Embryonic facial prominence (tissue), 1 donor: ENCODE measurements around the gene NLRP6.
"Not testable (repeated sequence)": the region's sequence is repeated elsewhere in the genome, so short reads cannot be mapped to it uniquely, and the experiment has no call there.

Experiments used
- DNase-seq: peaks from one replicate; pipeline ENCODE4 v3.0.0-alpha.2; 2016; ENCODE audit errors: extremely low spot score

Gene NLRP6

DNA sequence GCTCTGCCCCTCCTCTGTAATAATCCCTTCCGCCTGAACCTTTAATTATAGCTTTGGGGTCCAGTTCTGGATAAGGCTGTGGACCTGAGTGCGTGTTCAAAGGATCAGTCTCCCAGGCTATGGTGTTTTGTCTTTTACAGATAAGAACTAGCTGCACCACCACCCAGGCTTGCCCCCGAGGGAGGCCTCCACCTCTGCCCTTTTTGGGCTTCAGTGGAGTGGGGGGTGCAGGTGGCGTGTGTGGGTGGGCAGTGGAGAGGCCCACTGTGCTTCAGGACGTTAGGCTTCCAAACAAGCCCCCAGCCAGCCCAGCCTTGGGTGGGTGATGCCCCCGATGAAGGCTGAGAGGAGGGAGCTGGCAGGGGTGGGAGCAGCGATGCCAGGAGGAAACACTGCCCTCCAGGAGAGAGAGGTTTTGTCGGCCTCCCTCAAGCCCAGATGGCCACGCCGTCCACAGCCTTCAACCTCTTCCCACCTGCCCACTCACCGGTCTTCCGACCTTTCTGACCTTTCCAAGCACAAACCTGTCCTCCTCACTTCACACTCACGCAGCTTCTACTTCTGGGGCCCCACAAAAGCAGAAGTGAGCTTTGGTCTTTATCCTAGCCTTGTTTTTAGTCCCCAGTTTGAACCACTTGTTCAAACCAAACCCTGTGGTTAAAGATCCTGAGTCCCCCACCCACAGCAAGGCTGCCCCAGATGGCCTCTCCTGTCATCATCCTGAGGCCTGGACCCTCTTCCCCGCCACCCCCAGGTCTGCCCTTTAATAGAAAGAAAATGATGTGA lies 21.1 kb upstream of the NLRP6 start:
- no peak for DNase-seq

DNA sequence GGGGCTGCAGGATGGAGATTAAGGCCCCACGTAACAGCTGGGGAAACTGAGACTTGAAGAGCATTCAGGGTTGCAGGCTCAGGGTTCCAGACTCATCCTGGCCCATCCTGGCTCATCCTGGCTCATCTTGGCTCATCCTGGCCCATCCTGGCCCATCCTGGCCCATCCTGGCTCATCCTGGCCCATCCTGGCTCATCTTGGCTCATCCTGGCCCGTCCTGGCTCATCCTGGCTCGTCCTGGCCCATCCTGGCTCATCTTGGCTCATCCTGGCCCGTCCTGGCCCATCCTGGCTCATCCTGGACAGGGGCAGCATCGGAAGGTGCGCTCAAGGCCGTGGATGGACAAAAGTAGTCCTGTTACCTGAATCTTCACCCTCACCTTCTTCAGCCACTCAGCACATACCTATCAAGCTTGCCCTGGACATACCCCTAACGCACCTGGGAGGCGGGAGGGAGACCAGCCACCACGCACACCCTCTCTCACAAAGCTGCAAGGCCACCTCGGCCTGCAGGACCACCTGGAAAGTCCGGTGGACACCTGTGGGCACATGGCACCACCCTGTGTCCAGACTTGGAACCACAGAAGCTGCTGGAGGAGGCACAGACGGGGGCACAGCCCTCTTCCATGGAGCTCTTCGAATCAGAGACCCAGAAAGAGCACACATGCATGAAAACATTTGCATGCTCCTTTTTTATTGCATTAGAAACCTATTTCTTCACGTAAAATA lies 20.3 kb upstream of the NLRP6 start:
- DNase-seq, result no peak

- DNase-seq, result no peak
These were observed 18.8 kb upstream of the NLRP6 start for GRCh38 chr11:259413-259812.

DNA sequence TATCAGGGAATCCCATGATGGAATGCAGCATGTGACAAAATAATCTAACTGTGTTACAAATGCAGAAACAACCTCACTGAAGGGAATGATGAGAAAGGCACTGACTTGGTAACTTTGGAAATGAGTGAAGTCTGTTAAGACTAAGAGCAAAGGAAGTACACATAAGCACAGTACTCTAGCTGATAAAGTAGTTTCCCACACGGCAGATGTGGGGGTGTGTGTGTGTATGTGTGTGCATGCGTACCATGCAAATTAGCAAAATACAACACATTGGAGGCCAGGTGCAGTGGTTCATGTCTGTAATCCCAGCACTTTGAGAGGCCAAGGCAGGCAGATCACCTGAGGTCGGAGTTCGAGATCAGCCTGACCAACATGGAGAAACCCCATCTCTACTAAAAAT lies 16.6 kb upstream of the NLRP6 start:
- no peak for DNase-seq

DNA sequence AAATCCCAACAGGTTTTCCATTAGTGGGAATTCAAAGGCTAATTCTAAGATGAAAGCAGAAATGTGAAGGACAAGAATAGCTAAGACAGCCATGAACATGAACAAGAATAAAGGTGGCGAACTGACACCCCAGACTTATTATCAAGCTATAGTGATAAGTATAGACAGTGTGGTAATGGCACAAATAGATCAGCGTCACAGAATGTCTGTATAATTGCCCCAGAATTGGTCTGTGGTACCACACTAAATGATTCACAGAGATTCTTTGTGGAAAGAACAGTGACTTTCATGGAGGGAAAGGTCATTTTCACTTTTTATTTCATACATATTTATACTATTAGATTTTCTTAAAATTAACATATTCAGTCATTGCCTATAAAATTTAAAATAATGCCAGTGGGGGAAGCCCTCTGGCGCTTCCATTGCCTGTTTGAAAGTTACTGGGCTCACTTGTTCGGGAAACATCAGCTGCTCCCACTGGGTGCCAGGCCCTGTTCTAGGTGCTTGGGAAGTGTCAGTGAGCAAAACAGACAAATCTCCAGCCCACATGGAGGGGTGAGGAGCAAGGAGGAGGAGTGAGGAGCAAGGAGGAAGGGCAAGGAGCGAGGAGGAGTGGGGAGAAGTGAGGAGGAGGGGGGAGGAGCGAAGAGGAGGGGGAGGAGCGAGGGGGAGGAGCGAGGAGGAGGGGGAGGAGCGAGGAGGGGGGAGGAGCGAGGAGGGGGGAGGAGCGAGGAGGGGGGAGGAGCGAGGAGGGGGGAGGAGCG lies 11.3 kb upstream of the NLRP6 start:
- DNase-seq, result no peak

- no peak for DNase-seq
These were observed 10.7 kb upstream of the NLRP6 start for GRCh38 chr11:267491-267994.

DNA sequence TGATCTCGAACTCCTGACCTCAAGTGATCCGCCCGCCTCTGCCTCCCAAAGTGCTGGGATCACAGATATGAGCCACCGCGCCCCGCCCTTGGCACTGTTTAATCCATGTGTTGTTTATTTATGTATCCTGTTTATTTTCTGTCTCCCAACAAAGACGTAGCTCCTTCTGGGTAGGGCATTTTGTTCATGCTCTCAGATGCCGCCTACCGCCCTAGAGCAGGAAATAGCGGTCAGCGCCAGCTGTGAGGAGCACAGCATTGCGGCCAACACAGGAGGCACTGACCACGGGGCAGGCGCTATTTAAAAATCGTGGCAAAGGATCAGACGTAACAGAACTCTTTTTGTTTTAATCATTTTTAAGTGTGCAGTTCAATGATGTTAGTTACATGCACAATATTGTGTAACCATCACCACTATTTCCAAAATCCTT lies 9.5 kb upstream of the NLRP6 start:
- not testable (repeated sequence) for DNase-seq

DNA sequence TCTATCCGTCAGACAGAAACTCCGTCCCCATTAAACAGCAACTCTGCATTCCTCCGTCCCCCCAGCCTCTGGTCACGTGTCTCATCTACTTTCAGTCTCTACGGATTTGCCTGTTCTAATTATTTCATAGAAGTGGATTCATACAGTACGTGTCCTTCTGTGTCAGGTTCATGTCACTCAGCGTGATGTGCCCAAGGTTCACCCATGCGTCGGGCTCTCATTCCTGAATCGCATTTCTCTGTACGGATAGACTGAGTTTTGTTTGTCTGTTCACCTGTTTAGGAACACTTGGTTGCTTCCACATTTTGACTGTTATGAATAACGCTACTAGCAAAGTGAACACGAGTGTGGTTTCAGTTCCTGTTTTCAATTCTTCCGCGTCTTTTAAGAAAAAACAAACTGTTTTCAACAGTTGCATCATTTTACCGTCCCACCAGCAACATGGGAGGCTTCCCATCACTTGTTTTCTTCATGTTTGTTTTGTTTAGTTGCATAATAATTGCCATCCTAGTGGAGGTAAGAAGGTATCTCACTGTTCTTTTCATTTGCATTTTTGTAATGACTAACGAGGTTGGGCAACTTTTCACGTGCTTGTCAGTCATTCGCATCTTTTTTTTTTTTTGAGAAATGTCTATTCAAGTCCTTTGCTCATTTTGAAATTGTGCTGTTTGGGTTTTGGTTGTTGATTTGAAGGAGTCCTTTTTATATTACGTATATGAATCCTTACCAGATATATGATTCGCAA lies 8.9 kb upstream of the NLRP6 start:
- no peak for DNase-seq

DNA sequence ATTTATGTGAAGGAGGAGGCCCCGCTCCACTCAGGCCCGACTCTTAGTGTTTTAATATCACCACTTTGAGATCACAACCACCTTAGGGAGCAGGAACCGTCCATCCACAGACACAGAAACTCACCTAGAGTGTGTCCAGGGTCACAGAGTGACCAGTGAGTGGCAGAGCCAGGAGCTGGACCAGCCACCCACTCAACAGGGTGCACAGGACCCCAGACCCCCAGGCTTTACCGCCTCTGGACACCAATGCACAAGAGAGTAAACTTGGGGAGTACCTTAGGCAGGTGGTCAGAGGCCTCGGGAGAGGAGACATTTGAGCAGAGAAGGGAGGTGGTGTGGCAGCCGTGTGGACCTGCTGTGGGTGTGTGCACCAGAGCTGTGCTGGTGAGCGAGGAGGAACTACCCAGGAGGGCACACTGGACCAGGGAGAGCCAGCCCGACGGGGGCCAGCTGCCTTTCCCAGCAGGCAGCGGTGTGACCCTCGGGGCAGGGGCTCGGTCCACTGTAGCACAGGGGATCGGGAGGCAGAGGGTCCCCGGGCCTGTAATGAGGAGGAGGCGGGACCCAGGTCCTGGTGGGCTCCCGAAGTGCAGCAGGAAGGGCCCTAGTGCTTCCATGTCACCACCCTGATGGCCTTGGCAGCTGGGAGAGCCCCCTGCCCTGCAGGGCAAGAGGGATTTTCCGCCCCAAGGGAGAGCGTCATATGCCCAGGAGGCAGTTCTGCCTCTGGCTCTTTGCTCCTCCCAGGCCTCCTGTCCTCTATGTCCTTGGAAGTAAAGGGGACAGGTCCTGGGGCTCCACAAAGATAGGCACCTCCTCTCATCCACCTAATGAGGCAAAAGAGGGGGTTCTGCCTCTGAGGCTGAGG lies 7.5 kb upstream of the NLRP6 start:
- no peak for DNase-seq

DNA sequence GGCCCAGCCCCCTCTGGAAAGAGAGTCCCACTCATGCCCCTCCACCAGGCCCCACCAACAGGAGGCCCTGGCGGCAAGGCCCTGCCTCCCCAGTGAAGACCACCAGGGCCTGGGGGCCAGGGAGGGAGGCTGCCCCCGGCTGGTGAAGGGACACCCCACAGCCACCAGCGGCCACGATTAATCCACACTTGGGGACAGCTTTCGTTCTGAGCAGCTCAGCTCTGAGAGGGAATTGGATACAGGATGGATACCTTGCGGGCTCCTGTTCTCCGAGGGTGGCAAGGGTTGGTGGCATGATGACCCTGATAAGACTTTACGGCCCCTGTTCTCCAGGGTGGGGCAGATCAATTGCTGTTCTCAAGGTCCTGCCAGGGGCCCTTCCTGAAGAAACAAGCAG lies 6.9 kb upstream of the NLRP6 start:
- DNase-seq, result no peak

DNA sequence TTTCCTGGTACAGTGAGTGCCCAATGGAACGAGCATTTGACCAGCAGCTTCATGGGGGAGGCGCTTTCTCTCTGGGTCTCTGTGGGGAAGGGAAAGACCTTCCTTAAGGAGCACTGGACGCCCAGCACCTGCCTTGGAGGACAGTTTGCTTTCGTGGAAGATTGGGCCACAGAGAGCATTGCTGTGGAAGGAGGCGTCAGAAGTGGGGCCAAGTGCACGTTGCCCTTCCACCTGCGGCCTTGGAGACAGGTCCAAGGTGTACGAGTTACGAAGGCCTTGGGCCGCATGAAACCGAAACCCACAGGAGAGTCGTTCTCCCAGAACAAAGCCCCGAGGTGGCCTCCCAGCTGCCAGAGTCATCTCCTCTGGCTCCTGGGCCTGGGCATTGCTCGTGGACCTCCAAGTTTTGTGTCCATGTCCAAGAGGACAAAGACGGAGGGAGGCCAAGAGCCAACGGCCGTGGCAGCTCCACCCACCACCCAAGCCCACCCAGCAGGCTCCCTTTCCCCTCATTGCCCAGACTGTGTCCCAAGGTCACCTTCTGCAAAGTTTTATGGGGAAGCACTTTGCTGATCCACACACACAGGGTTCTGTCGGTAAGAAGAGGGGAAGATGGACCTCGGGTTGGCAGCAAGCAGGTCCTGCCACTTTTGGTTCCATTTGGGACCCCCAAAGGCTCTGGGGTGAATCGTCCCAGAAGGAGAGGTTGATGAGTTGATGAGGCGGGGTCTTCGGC lies 5.8 kb upstream of the NLRP6 start:
- no peak for DNase-seq

- DNase-seq, result no peak
These were observed 5.3 kb upstream of the NLRP6 start for GRCh38 chr11:272931-273198.

GRCh38 chr11:276219-276618 lies 2.0 kb upstream of the NLRP6 start:
- DNase-seq, result no peak

DNA sequence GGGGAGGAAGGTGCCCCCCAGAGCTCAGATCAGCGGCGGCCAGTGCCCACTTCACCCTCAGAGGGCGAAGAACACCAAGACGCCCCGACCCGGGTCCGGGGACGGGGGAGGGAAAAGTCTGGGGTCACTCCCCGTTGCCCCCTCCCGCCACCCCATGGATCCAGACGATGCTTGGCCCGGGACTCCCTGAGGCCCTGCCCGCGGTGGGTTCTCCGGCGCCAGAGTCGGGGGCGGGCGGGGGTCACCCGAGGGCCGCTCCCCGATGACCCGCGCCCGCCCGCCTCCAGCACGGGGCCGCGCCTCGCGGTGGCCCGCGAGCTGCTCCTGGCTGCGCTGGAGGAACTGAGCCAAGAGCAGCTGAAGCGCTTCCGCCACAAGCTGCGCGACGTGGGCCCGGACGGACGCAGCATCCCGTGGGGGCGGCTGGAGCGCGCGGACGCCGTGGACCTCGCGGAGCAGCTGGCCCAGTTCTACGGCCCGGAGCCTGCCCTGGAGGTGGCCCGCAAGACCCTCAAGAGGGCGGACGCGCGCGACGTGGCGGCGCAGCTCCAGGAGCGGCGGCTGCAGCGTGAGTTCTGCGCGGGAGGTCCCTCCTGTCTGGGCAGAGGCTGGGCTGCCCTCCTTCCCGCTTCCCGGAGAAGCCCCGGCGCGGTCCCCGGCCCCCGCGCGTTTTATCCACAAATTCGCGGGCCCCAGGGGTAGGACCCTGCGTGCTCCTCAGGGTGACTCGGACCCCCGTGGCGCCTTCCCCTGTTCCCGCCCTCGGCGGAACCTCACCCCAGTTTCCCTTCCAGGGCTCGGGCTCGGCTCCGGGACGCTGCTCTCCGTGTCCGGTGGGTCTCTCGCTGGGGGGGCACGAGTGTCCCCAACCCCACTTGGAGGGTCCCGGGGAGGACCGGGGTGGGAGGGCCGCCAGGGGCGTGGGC lies 1.1 kb downstream of the NLRP6 start:
- DNase-seq, result no peak

DNA sequence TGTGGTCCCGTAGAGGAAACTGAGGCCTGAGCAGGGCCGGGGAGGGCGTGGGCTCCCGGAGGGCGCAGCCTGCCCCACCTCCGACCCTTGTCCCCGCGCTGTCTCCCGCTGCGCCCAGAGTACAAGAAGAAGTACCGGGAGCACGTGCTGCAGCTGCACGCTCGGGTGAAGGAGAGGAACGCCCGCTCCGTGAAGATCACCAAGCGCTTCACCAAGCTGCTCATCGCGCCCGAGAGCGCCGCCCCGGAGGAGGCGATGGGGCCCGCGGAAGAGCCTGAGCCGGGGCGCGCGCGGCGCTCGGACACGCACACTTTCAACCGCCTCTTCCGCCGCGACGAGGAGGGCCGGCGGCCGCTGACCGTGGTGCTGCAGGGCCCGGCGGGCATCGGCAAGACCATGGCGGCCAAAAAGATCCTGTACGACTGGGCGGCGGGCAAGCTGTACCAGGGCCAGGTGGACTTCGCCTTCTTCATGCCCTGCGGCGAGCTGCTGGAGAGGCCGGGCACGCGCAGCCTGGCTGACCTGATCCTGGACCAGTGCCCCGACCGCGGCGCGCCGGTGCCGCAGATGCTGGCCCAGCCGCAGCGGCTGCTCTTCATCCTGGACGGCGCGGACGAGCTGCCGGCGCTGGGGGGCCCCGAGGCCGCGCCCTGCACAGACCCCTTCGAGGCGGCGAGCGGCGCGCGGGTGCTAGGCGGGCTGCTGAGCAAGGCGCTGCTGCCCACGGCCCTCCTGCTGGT lies 1.9 kb downstream of the NLRP6 start:
- DNase-seq, result no peak

DNA sequence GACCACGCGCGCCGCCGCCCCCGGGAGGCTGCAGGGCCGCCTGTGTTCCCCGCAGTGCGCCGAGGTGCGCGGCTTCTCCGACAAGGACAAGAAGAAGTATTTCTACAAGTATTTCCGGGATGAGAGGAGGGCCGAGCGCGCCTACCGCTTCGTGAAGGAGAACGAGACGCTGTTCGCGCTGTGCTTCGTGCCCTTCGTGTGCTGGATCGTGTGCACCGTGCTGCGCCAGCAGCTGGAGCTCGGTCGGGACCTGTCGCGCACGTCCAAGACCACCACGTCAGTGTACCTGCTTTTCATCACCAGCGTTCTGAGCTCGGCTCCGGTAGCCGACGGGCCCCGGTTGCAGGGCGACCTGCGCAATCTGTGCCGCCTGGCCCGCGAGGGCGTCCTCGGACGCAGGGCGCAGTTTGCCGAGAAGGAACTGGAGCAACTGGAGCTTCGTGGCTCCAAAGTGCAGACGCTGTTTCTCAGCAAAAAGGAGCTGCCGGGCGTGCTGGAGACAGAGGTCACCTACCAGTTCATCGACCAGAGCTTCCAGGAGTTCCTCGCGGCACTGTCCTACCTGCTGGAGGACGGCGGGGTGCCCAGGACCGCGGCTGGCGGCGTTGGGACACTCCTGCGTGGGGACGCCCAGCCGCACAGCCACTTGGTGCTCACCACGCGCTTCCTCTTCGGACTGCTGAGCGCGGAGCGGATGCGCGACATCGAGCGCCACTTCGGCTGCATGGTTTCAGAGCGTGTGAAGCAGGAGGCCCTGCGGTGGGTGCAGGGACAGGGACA lies 2.7 kb downstream of the NLRP6 start:
- DNase-seq, result no peak

DNA sequence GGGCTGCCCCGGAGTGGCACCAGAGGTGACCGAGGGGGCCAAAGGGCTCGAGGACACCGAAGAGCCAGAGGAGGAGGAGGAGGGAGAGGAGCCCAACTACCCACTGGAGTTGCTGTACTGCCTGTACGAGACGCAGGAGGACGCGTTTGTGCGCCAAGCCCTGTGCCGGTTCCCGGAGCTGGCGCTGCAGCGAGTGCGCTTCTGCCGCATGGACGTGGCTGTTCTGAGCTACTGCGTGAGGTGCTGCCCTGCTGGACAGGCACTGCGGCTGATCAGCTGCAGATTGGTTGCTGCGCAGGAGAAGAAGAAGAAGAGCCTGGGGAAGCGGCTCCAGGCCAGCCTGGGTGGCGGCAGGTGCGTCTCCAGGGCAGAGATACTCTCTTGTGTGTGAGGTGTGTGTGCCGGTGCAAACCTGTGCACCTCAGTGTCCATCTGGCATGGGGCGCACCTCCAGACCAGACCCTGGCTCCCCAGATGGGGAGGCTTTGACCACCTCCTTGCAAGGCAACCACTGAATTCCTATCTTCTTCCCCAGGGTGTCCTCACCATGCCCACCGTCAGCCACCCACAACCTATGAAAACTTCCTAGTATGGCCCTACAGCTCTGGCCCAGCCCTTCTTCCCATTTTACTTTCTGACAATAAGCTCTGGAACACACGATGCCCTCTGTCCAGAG lies 3.4 kb downstream of the NLRP6 start:
- DNase-seq, result no peak
